Measurements from ENCODE around the gene CLCN5.

DNA sequence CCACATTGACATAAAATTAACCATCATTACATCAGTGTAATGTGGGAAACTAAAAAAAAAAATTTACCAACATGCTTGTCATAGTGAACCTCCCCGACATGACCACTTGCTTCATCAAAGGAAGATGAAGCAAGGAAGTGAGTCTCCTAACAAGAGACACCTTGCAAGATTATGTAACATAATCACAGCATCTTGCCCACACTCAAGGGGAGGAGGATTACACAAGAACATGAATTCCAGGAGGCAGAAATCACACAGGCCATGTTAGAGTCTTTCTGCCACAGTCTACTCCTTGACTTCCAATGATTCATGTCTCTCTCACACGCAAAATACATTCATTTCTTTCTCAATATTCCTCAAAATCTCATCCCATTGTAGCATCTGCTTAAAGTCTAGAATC is 185.1 kb downstream of the CLCN5 start:
- TF ChIP-seq POLR2A (IDR thresholded peaks at IDR 0.05) (no peak), CTCF (IDR thresholded peaks at IDR 0.05) (no peak)

Data from Peyer's patch (tissue), 4 donors.